Activated CD4-positive, alpha-beta T cell treated with anti-CD3 and anti-CD28 coated beads for 36 hours (primary cell): ENCODE data around the gene C19orf47. TPM values are rescaled to one million over a fixed set of nuclear protein-coding genes. Genes with fewer than 3 reads are reported as not detected.

Source experiments
- ATAC-seq: fragments of 200-7000 bp; cut with Tn5 transposase; one replicate; pipeline ENCODE4 v1.10.0; 2021; ENCODE audit warnings: mild to moderate bottlenecking, moderate library complexity
- CTCF ChIA-PET: fragments of 350-600 bp; sonication (Branson Sonifier 250); formaldehyde crosslinking; loops from one replicate; lab custom pipeline; 2021; ENCODE audit warnings: antibody characterized with exemption; lab: Charles Lee
- POLR2A ChIA-PET: fragments of 350-600 bp; sonication (Branson Sonifier 250); formaldehyde crosslinking; loops from one replicate; lab custom pipeline; 2021; ENCODE audit warnings: antibody characterized with exemption, inconsistent platforms; lab: Charles Lee
- DNase-seq: peaks from one replicate; pipeline ENCODE4 v3.0.0-alpha.2; 2020
- H3K27ac Mint-ChIP-seq: one replicate; pipeline ENCODE4 v1.8.0; 2021; ENCODE audit warnings: mixed read lengths
- H3K27me3 Mint-ChIP-seq: one replicate; pipeline ENCODE4 v1.8.0; 2021; ENCODE audit warnings: mixed read lengths
- H3K36me3 Mint-ChIP-seq: one replicate; pipeline ENCODE4 v1.8.0; 2021; ENCODE audit warnings: low read depth, mixed read lengths
- H3K4me1 Mint-ChIP-seq: one replicate; pipeline ENCODE4 v1.8.0; 2021; ENCODE audit warnings: mixed read lengths
- H3K4me3 Mint-ChIP-seq: one replicate; pipeline ENCODE4 v1.8.0; 2021; ENCODE audit warnings: mild to moderate bottlenecking, moderate library complexity, mixed read lengths
- H3K9me3 Mint-ChIP-seq: one replicate; pipeline ENCODE4 v1.8.0; 2021; ENCODE audit warnings: low read depth, mixed read lengths
- intact Hi-C, 2 experiments: fragments of 100-400 bp; cut with DNase I in 1 of 2; cut with micrococcal nuclease in 1 of 2; formaldehyde crosslinking; loops; one replicate each; pipeline versions ENCODE4 v1.14.2 to v1.15.1; 2022 to 2024; cut with DNase I, micrococcal nuclease
- total RNA-seq, 2 experiments: library from RNA; stranded (reverse); gene quantifications; one replicate each; pipeline ENCODE4 v1.2.3, GENCODE V29; 2021

C19orf47 gene
- total RNA-seq, 2 experiments from 2014 or later, result 15.8 to 17.7 TPM

GRCh38 chr19:40360020-40360707, 12.0 kb upstream of the C19orf47 start:
- ChIA-PET CTCF (no interaction called here), POLR2A (no interaction called here)
- no peak for DNase-seq
- intact Hi-C loops, result no loop called here
- no peak for ATAC-seq
- no peaks in the 10 kb centered on the region for H3K27me3 Mint-ChIP-seq
- H3K4me1 Mint-ChIP-seq, result peaks cover 17% of the 10 kb centered on the region
- H3K9me3 Mint-ChIP-seq, result no peaks in the 10 kb centered on the region
- no peak overlapping the region for H3K27ac Mint-ChIP-seq
- no peak overlapping the region for H3K4me3 Mint-ChIP-seq
- H3K36me3 Mint-ChIP-seq, result no peaks in the 10 kb centered on the region

GRCh38 chr19:40358773-40359172, 10.6 kb upstream of the C19orf47 start:
- POLR2A ChIA-PET, result no interaction called here
- ATAC-seq (no peak), DNase-seq (no peak)
- CTCF ChIA-PET, result no interaction called here
- intact Hi-C loops, result no loop called here
- no peak overlapping the region for H3K27ac Mint-ChIP-seq
- no peaks in the 10 kb centered on the region for H3K27me3 Mint-ChIP-seq
- no peaks in the 10 kb centered on the region for H3K36me3 Mint-ChIP-seq
- H3K4me1 Mint-ChIP-seq, result peaks cover 13% of the 10 kb centered on the region
- H3K9me3 Mint-ChIP-seq, result no peaks in the 10 kb centered on the region
- H3K4me3 Mint-ChIP-seq, result no peak overlapping the region

- ATAC-seq, result no peak
- H3K9me3 Mint-ChIP-seq, result no peaks in the 10 kb centered on the region
- H3K36me3 Mint-ChIP-seq, result no peaks in the 10 kb centered on the region
- no peaks in the 10 kb centered on the region for H3K27me3 Mint-ChIP-seq
- CTCF ChIA-PET, result interaction anchor here (0.9 kb wide), 1 partner anchor 9 kb away, joined by 3 read pairs; no protein-coding TSS in a partner anchor
- POLR2A ChIA-PET, result no interaction called here
- H3K27ac Mint-ChIP-seq, result no peak overlapping the region
- H3K4me3 Mint-ChIP-seq, result no peak overlapping the region
- peaks cover 8% of the 10 kb centered on the region for H3K4me1 Mint-ChIP-seq
- no peak for DNase-seq
- intact Hi-C loops, result no loop called here
Measured at GRCh38 chr19:40357640-40358039, 9.4 kb upstream of the C19orf47 start.

- Mint-ChIP-seq H3K4me3 (no peak overlapping the region), H3K36me3 (no peaks in the 10 kb centered on the region), H3K27ac (no peak overlapping the region), H3K27me3 (no peaks in the 10 kb centered on the region), H3K9me3 (no peaks in the 10 kb centered on the region), H3K4me1 (peaks cover 8% of the 10 kb centered on the region)
- no peak for ATAC-seq
- DNase-seq, result no peak
- POLR2A ChIA-PET, result no interaction called here
- CTCF ChIA-PET, result interaction anchor here (0.9 to 1.0 kb wide), 2 partner anchors 10 to 64 kb away, joined by 3 to 6 read pairs; no protein-coding TSS in a partner anchor
- intact Hi-C loops, result no loop called here
Measured at GRCh38 chr19:40356681-40357595, 8.7 kb upstream of the C19orf47 start.

GRCh38 chr19:40355975-40356680, 7.9 kb upstream of the C19orf47 start:
- ChIA-PET CTCF (interaction anchor here (1.0 kb wide), 1 partner anchor 65 kb away, joined by 6 read pairs; no protein-coding TSS in a partner anchor), POLR2A (no interaction called here)
- Mint-ChIP-seq H3K4me3 (no peak overlapping the region), H3K4me1 (peaks cover 8% of the 10 kb centered on the region), H3K9me3 (no peaks in the 10 kb centered on the region), H3K27ac (no peak overlapping the region), H3K36me3 (no peaks in the 10 kb centered on the region), H3K27me3 (no peaks in the 10 kb centered on the region)
- ATAC-seq (no peak), DNase-seq (no peak)
- intact Hi-C loops, result no loop called here

GRCh38 chr19:40348961-40349507, 837 bp upstream of the C19orf47 start:
- POLR2A ChIA-PET, result interaction anchor here (0.6 to 1.2 kb wide), 3 partner anchors 117 to 382 kb away, joined by 3 read pairs; partner anchors contain the start of gene BLVRB
- ATAC-seq (no peak), DNase-seq (peak; percentile 18)
- Mint-ChIP-seq H3K4me1 (peaks cover 26% of the 10 kb centered on the region), H3K4me3 (peak overlapping the region; percentile 96), H3K9me3 (no peaks in the 10 kb centered on the region), H3K36me3 (no peaks in the 10 kb centered on the region), H3K27me3 (no peaks in the 10 kb centered on the region), H3K27ac (peak overlapping the region; percentile 91)
- CTCF ChIA-PET, result interaction anchor here (1.0 to 1.5 kb wide), 2 partner anchors 44 to 174 kb away, joined by 3 to 7 read pairs; no protein-coding TSS in a partner anchor
- intact Hi-C loops, result loop anchor here (1.0 to 5.0 kb wide), 20 partner anchors 16 to 1008 kb away; partner anchors contain the start of genes AKT2 (in 2 of the 2), SERTAD3 (in 2 of the 2), SHKBP1 (in 2 of the 2) and ACTMAP (in 1 of the 2)

- peaks cover 6% of the 10 kb centered on the region for H3K36me3 Mint-ChIP-seq
- no peak overlapping the region for H3K4me3 Mint-ChIP-seq
- ATAC-seq, result no peak
- intact Hi-C loops, result no loop called here
- H3K9me3 Mint-ChIP-seq, result no peaks in the 10 kb centered on the region
- H3K27ac Mint-ChIP-seq, result no peak overlapping the region
- POLR2A ChIA-PET, result no interaction called here
- no peaks in the 10 kb centered on the region for H3K27me3 Mint-ChIP-seq
- no peak for DNase-seq
- H3K4me1 Mint-ChIP-seq, result peaks cover 19% of the 10 kb centered on the region
- CTCF ChIA-PET, result no interaction called here
Measured at GRCh38 chr19:40344422-40344821, 3.8 kb downstream of the C19orf47 start.

- no peak for DNase-seq
- no peaks in the 10 kb centered on the region for H3K27me3 Mint-ChIP-seq
- H3K36me3 Mint-ChIP-seq, result peaks cover 8% of the 10 kb centered on the region
- intact Hi-C loops, result no loop called here
- no peak overlapping the region for H3K27ac Mint-ChIP-seq
- H3K4me1 Mint-ChIP-seq, result peaks cover 12% of the 10 kb centered on the region
- ATAC-seq, result no peak
- ChIA-PET POLR2A (no interaction called here), CTCF (no interaction called here)
- H3K4me3 Mint-ChIP-seq, result no peak overlapping the region
- no peaks in the 10 kb centered on the region for H3K9me3 Mint-ChIP-seq
Measured at GRCh38 chr19:40342644-40343311, 5.4 kb downstream of the C19orf47 start.

GRCh38 chr19:40341601-40342482, 6.4 kb downstream of the C19orf47 start:
- ATAC-seq, result no peak
- Mint-ChIP-seq H3K27me3 (no peaks in the 10 kb centered on the region), H3K27ac (no peak overlapping the region), H3K4me3 (no peak overlapping the region), H3K4me1 (peaks cover 3% of the 10 kb centered on the region), H3K9me3 (no peaks in the 10 kb centered on the region), H3K36me3 (peaks cover 8% of the 10 kb centered on the region)
- ChIA-PET CTCF (interaction anchor here (1.2 kb wide), 1 partner anchor 36 kb away, joined by 4 read pairs; no protein-coding TSS in a partner anchor), POLR2A (no interaction called here)
- intact Hi-C loops, result no loop called here
- DNase-seq, result no peak
